NB4 (cell line): Measurements from ENCODE around the gene KRTAP22-2.

Experiments
- DNase-seq: peaks from one replicate; pipeline ENCODE4 v3.0.0; 2010; ENCODE audit warnings: low read depth
- H3K4me3 ChIP-seq: one replicate; pipeline ENCODE4 v1.5.1; 2011; ENCODE audit warnings: mild to moderate bottlenecking, low read depth, low read length, moderate library complexity
- CTCF ChIP-seq: IDR thresholded peaks from one replicate; pipeline ENCODE4 v1.5.1; 2012; ENCODE audit warnings: low read depth, low read length
- MAX ChIP-seq: IDR thresholded peaks from 2 replicates; pipeline ENCODE4 v1.6.1; 2011; ENCODE audit warnings: low read depth, low read length
- MYC ChIP-seq: IDR thresholded peaks from 2 replicates; pipeline ENCODE4 v1.6.1; 2011; ENCODE audit warnings: low read depth, low read length
- POLR2A ChIP-seq: IDR thresholded peaks from 2 replicates; pipeline ENCODE4 v1.6.1; 2011; ENCODE audit warnings: mild to moderate bottlenecking; ENCODE audit not compliant: insufficient read length; ENCODE audit errors: extremely low read depth

Gene KRTAP22-2

DNA sequence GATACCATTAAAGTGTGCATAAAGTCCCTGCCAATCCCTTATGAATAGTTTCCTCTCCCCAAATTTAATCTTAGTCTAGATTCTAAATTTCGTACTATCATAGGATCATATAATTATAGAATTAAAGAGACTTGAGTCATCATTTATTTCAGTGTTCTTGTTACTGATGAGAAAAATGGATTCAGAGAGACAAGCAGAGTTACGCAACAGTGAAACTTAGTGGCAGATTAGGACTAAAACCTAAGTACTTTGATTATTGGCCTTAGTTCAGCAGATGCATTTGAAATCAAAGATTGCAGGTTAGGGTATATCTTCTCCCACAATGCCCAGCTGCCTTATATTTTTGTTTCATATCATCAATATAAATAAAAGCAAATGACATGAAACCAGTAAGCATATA lies 28.2 kb downstream of the KRTAP22-2 start:
- H3K4me3 ChIP-seq, result no peak overlapping the region
- DNase-seq, result no peak
- TF ChIP-seq POLR2A, result no peak
- TF ChIP-seq CTCF, result no peak
- TF ChIP-seq MYC, result no peak
- TF ChIP-seq MAX, result no peak

- H3K4me3 ChIP-seq, result no peak within 1 kb of the TSS
- TF ChIP-seq POLR2A (no peak), CTCF (no peak), MYC (no peak), MAX (no peak)
- DNase-seq, result no peak
Measured at GRCh38 chr21:30561264-30561895, 28.8 kb downstream of the KRTAP22-2 start, which contains the start of gene KRTAP19-7. KRTAP19-7 (minus strand) TSS chr21:30561314; CDS start chr21:30561289, 25 bp downstream.

DNA sequence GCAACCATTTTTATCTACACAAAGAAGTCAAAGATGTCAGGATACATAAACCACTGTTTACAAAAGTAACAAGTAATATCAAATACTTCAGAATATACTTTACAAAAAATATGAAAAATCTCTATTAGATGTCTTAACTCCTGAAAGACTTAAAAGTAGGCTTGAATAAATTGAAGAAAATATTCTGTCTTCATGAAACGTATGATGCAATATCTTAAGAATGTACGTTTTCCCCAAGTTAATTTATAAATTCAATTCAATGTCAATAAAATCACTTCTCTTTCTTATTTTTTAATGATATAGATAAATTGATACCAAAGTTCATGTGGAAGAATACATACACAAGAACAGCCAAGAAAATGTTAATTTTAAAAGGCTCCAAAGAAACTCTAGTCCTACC lies 35.1 kb downstream of the KRTAP22-2 start:
- TF ChIP-seq POLR2A, result no peak
- no peak for TF ChIP-seq CTCF
- no peak for TF ChIP-seq MAX
- TF ChIP-seq MYC, result no peak
- DNase-seq, result no peak
- H3K4me3 ChIP-seq, result no peak overlapping the region

DNA sequence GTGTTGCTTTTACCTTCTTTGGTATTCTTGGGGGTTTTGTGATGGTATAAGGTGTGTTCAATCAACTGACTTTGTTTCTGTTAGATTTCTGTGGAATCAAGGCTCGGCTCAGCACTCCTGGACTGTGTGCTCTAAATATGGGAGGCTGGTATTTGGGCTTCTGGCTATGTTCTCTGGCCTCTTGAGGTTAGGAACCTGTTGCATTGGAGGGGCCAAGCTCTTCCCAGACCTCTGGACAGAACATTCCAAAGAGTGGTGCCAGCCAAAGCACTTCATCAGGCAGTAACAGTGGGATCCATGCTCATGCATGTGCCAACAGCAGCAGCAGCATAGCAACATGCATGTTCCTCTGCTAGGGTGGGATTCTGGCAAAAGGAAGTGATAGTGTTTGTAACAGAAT lies 37.4 kb downstream of the KRTAP22-2 start:
- no peak for DNase-seq
- H3K4me3 ChIP-seq, result no peak overlapping the region
- TF ChIP-seq POLR2A, result no peak
- TF ChIP-seq MAX, result no peak
- TF ChIP-seq MYC, result no peak
- TF ChIP-seq CTCF, result no peak

GRCh38 chr21:30541764-30542163 lies 48.4 kb downstream of the KRTAP22-2 start, which contains the start of gene KRTAP19-6:
KRTAP19-6 (minus strand) TSS chr21:30541864; CDS start chr21:30541833, 31 bp downstream.
- H3K4me3 ChIP-seq, result no peak within 1 kb of the TSS
- DNase-seq, result no peak
- TF ChIP-seq POLR2A (no peak), MYC (no peak), CTCF (no peak), MAX (no peak)
